ENCODE results near the gene FLVCR2. TPM values are rescaled to one million over a fixed set of nuclear protein-coding genes. Genes with fewer than 3 reads are reported as not detected.

Gene FLVCR2
- total and polyA plus RNA-seq, 3 donors from 2014 or later = 38.5 to 49.6 (median 45.0) TPM

GRCh38 chr14:75602503-75602902, 24.1 kb downstream of the FLVCR2 start:
- no peak overlapping the region for H3K27ac ChIP-seq
- TF ChIP-seq, protein P1, sequence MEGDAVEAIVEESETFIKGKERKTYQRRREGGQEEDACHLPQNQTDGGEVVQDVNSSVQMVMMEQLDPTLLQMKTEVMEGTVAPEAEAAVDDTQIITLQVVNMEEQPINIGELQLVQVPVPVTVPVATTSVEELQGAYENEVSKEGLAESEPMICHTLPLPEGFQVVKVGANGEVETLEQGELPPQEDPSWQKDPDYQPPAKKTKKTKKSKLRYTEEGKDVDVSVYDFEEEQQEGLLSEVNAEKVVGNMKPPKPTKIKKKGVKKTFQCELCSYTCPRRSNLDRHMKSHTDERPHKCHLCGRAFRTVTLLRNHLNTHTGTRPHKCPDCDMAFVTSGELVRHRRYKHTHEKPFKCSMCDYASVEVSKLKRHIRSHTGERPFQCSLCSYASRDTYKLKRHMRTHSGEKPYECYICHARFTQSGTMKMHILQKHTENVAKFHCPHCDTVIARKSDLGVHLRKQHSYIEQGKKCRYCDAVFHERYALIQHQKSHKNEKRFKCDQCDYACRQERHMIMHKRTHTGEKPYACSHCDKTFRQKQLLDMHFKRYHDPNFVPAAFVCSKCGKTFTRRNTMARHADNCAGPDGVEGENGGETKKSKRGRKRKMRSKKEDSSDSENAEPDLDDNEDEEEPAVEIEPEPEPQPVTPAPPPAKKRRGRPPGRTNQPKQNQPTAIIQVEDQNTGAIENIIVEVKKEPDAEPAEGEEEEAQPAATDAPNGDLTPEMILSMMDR (IDR thresholded peaks at IDR 0.05) = no peak
- no peak for TF ChIP-seq POLR2A (IDR thresholded peaks at IDR 0.05)
- H3K4me3 ChIP-seq = no peak overlapping the region
- H3K36me3 ChIP-seq (ENCODE audit: low read depth, missing control alignments) = no peaks in the 10 kb centered on the region
- WGBS, 2 donors = 75 to 88% methylated on average over 3 of the region's 3 CpGs
- H3K9me3 ChIP-seq = no peaks in the 10 kb centered on the region
- H3K27me3 ChIP-seq = no peaks in the 10 kb centered on the region
- DNase-seq = no peak
- intact Hi-C loops (cut with DNase I; ENCODE audit: low total_unique reads) = no loop called here
- peaks cover 11% of the 10 kb centered on the region for H3K4me1 ChIP-seq

- intact Hi-C loops (cut with DNase I; ENCODE audit: low total_unique reads) = no loop called here
Measured at GRCh38 chr14:75604979-75605851, 26.8 kb downstream of the FLVCR2 start.

GRCh38 chr14:75605916-75606315, 27.5 kb downstream of the FLVCR2 start:
- intact Hi-C loops (cut with DNase I; ENCODE audit: low total_unique reads) = no loop called here
- Histone ChIP-seq H3K27ac (peak overlapping the region; percentile 55 to 76), H3K4me1 (peaks cover 35% of the 10 kb centered on the region), H3K36me3 (ENCODE audit: low read depth, missing control alignments) (no peaks in the 10 kb centered on the region), H3K27me3 (no peaks in the 10 kb centered on the region), H3K9me3 (no peaks in the 10 kb centered on the region), H3K4me3 (no peak overlapping the region)
- TF ChIP-seq, protein P1 (IDR thresholded peaks at IDR 0.05) = no peak
- no peak for TF ChIP-seq POLR2A (IDR thresholded peaks at IDR 0.05)
- 56 to 58% methylated on average over 10 of the region's 10 CpGs for WGBS, 2 donors
- DNase-seq = peak; percentile 38

More at GRCh38 chr14:75604979-75605851, 26.8 kb downstream of the FLVCR2 start:
- H3K9me3 ChIP-seq = no peaks in the 10 kb centered on the region
- 45 to 47% methylated on average over 11 of the region's 11 CpGs for WGBS, 2 donors
- H3K4me3 ChIP-seq = no peak overlapping the region
- peak overlapping the region; percentile 55 to 76 for H3K27ac ChIP-seq
- H3K4me1 ChIP-seq = peaks cover 30% of the 10 kb centered on the region
- no peaks in the 10 kb centered on the region for H3K36me3 ChIP-seq (ENCODE audit: low read depth, missing control alignments)
- peak; percentile 61 for DNase-seq
- TF ChIP-seq, protein P1 (IDR thresholded peaks at IDR 0.05) = no peak
- TF ChIP-seq POLR2A (IDR thresholded peaks at IDR 0.05) = no peak
- H3K27me3 ChIP-seq = no peaks in the 10 kb centered on the region

DNA sequence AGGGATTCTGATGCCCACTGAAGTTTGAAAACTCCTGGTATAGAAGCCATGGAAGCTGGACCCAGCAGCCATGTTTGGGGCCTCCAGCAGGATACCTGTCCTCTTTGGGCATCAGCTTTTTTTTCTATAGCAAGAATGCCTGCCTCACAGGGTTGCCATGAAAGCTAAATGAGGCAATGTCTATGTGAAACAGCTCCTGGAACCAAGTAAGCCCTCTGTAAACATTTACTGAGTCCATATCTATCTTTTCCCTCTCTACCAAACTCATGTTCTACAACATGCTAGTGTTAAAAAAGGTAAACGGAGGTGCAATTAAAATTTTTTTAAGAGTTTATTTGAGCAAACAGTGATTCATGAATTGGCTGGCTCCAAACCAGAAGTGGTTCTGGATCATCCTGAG, 28.6 kb downstream of the FLVCR2 start:
- no peak for DNase-seq
- Histone ChIP-seq H3K27ac (no peak overlapping the region), H3K4me3 (no peak overlapping the region), H3K27me3 (no peaks in the 10 kb centered on the region), H3K9me3 (no peaks in the 10 kb centered on the region), H3K4me1 (peaks cover 44% of the 10 kb centered on the region), H3K36me3 (ENCODE audit: low read depth, missing control alignments) (no peaks in the 10 kb centered on the region)
- 92 to 95% methylated on average over 1 of the region's 1 CpG for WGBS, 2 donors
- intact Hi-C loops (cut with DNase I; ENCODE audit: low total_unique reads) = no loop called here
- TF ChIP-seq, protein P1 (IDR thresholded peaks at IDR 0.05) = no peak
- no peak for TF ChIP-seq POLR2A (IDR thresholded peaks at IDR 0.05)
